PC-9 (cell line): ENCODE data around the gene IL1RAP. TPM values are rescaled to one million over a fixed set of nuclear protein-coding genes. Genes with fewer than 3 reads are reported as not detected.

ENCODE experiments used
- BruUV-seq: library from RNA; stranded (reverse); fragments of 400-500 nt; replicated peaks from 2 replicates; lab custom pipeline; 2021; lab: Mats Ljungman, UMichigan
- CTCF ChIA-PET: fragments of 300-600 bp; sonication (Branson Sonifier 250); formaldehyde crosslinking; loops from one replicate; lab custom pipeline; 2022; ENCODE audit warnings: antibody characterized with exemption; lab: Charles Lee
- POLR2A ChIA-PET: fragments of 300-600 bp; sonication (Branson Sonifier 250); formaldehyde crosslinking; loops from one replicate; lab custom pipeline; 2022; ENCODE audit warnings: antibody characterized with exemption; ENCODE audit not compliant: unreplicated experiment; lab: Charles Lee
- DNase-seq, 2 experiments: peaks; one replicate each; pipeline versions ENCODE4 v3.0.0 to v3.0.0-alpha.2; 2015 to 2022; ENCODE audit warnings: mixed read lengths in 1 of 2
- H2AFZ ChIP-seq: fragments of 200-600 bp; sonication (generic); 2 replicates; pipeline ENCODE4 v1.8.1; 2017; ENCODE audit warnings: antibody characterized with exemption
- H3F3A ChIP-seq: fragments of 200-600 bp; sonication (generic); 2 replicates; pipeline ENCODE4 v1.8.1; 2017; ENCODE audit warnings: antibody characterized with exemption, mild to moderate bottlenecking, low read depth; ENCODE audit not compliant: insufficient read depth
- H3K27ac ChIP-seq: fragments of 200-600 bp; sonication (generic); 2 replicates; pipeline ENCODE4 v1.6.1; 2016; ENCODE audit warnings: mixed run types
- H3K27me3 ChIP-seq: fragments of 200-600 bp; sonication (generic); 2 replicates; pipeline ENCODE4 v1.6.1; 2016; ENCODE audit warnings: low read depth, mixed run types; ENCODE audit not compliant: insufficient read depth
- H3K36me3 ChIP-seq: fragments of 200-600 bp; sonication (generic); 2 replicates; pipeline ENCODE4 v1.6.1; 2016; ENCODE audit warnings: low read depth, mixed run types
- H3K4me1 ChIP-seq: fragments of 200-600 bp; sonication (generic); replicated peaks from 2 replicates; pipeline ENCODE4 v1.6.1; 2016; ENCODE audit warnings: mixed run types; ENCODE audit not compliant: insufficient read depth
- H3K4me2 ChIP-seq: fragments of 200-600 bp; sonication (generic); 2 replicates; pipeline ENCODE4 v1.6.1; 2017; ENCODE audit warnings: mixed run types
- H3K4me3 ChIP-seq: fragments of 200-600 bp; sonication (generic); 2 replicates; pipeline ENCODE4 v1.6.1; 2016; ENCODE audit warnings: mixed run types
- H3K79me2 ChIP-seq: fragments of 200-600 bp; sonication (generic); 2 replicates; pipeline ENCODE4 v1.6.1; 2017; ENCODE audit warnings: low read depth, mixed run types
- H3K9me2 ChIP-seq: fragments of 200-600 bp; sonication (generic); 2 replicates; pipeline ENCODE4 v1.8.1; 2017; ENCODE audit warnings: mild to moderate bottlenecking; ENCODE audit not compliant: insufficient read depth
- H3K9me3 ChIP-seq: fragments of 200-600 bp; sonication (generic); 2 replicates; pipeline ENCODE4 v1.8.1; 2016; ENCODE audit warnings: low read depth; ENCODE audit not compliant: insufficient read depth
- H4K20me1 ChIP-seq: fragments of 200-600 bp; sonication (generic); 2 replicates; pipeline ENCODE4 v1.8.1; 2017; ENCODE audit not compliant: insufficient read depth
- CTCF ChIP-seq: fragments of 200-600 bp; sonication (generic); conservative IDR thresholded peaks from 2 replicates; pipeline ENCODE4 v1.6.1; 2017; ENCODE audit warnings: mixed run types, antibody characterized with exemption, mild to moderate bottlenecking, moderate library complexity
- EZH2 ChIP-seq: fragments of 200-600 bp; sonication (generic); IDR thresholded peaks from 2 replicates; pipeline ENCODE4 v1.8.0; 2017; ENCODE audit warnings: antibody characterized with exemption, low read depth
- intact Hi-C: fragments of 100-400 bp; cut with micrococcal nuclease; formaldehyde crosslinking; loops from one replicate; pipeline ENCODE4 v1.10.0; 2022; ENCODE audit not compliant: unreplicated experiment
- total RNA-seq: library from RNA; stranded (reverse); gene quantifications from 2 replicates; pipeline ENCODE4 v1.2.3, GENCODE V29; 2021

The IL1RAP gene
- total RNA-seq, 1 experiment from 2014 or later, result 13.3 TPM

DNA sequence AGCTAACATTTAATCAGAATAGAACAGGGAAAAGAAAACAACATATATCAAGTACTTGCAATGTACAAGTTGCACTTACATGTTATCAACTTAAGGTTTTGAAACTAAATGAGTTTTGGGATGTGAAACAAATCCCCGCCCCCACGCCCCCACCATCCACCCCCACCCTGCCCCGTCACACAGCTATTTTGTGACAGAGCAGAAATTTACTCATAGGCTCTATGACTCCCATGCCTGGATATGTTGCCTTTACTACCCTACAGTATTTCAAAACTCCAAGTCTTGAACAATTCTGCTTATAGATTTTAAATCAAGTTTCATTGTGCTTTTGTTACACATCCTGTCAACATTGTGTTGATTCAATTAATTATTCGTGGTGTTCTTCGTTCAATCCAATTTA lies 18.1 kb upstream of the IL1RAP start:
- BruUV-seq, result no TSS peak
- no peak for TF ChIP-seq CTCF
- TF ChIP-seq EZH2, result no peak
- intact Hi-C loops, result no loop called here
- H3K27me3 ChIP-seq, result no peaks in the 10 kb centered on the region
- DNase-seq, result no peak
- H3K9me3 ChIP-seq, result no peaks in the 10 kb centered on the region
- ChIA-PET CTCF (interaction anchor here (0.5 to 0.6 kb wide), 3 partner anchors 9 to 831 kb away, joined by 3 to 7 read pairs (median 3); no protein-coding TSS in a partner anchor), POLR2A (interaction anchor here (0.8 kb wide), 1 partner anchor 816 kb away, joined by 6 read pairs; no protein-coding TSS in a partner anchor)
- H3K79me2 ChIP-seq, result no peaks in the 10 kb centered on the region
- H3K4me2 ChIP-seq, result no peak overlapping the region
- no peak overlapping the region for H3K4me3 ChIP-seq
- no peak overlapping the region for H2AFZ ChIP-seq
- H4K20me1 ChIP-seq, result no peaks in the 10 kb centered on the region
- no peak overlapping the region for H3K27ac ChIP-seq
- peaks cover 8% of the 10 kb centered on the region; the same call in 1 of the 2 replicates for H3K4me1 ChIP-seq
- H3F3A ChIP-seq, result no peaks in the 10 kb centered on the region
- H3K36me3 ChIP-seq, result no peaks in the 10 kb centered on the region
- H3K9me2 ChIP-seq, result 0 out of 2 replicates have a peak, but pooled peaks cover 3% of the 10 kb centered on the region

DNA sequence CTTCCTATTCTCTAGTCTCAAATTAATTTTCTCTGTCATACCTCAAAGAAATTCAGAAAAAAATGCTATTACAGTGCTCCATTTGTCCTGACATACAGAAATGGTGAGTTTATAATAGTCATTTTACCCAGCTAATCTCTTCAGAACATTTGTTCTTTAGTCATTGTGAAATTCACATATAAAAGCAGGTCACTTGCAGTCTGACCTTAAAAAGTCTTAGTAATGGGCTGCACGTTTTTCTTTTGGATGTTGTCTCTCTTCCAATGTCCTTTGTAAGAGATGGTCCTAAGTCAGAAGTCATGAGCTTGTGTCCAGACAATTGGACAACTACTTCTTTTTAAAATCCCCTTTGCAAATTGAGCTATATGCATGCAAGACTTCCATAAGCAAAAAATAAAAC lies 17.0 kb upstream of the IL1RAP start:
- Histone ChIP-seq H3K27me3 (no peaks in the 10 kb centered on the region), H3K9me2 (0 out of 2 replicates have a peak, but pooled peaks cover 3% of the 10 kb centered on the region), H3K36me3 (no peaks in the 10 kb centered on the region), H3K27ac (no peak overlapping the region), H3K4me2 (no peak overlapping the region), H4K20me1 (no peaks in the 10 kb centered on the region), H2AFZ (no peak overlapping the region), H3K4me3 (no peak overlapping the region), H3K4me1 (peaks cover 2% of the 10 kb centered on the region; the same call in 1 of the 2 replicates), H3K9me3 (no peaks in the 10 kb centered on the region), H3F3A (no peaks in the 10 kb centered on the region), H3K79me2 (no peaks in the 10 kb centered on the region)
- intact Hi-C loops, result no loop called here
- no TSS peak for BruUV-seq
- POLR2A ChIA-PET, result interaction anchor here (0.6 kb wide), 1 partner anchor 66 kb away, joined by 4 read pairs; no protein-coding TSS in a partner anchor
- DNase-seq, result no peak
- CTCF ChIA-PET, result interaction anchor here (0.7 kb wide), 1 partner anchor 356 kb away, joined by 3 read pairs; no protein-coding TSS in a partner anchor
- TF ChIP-seq EZH2 (no peak), CTCF (no peak)

- no peaks in the 10 kb centered on the region for H4K20me1 ChIP-seq
- no peaks in the 10 kb centered on the region for H3K9me3 ChIP-seq
- DNase-seq, result no peak
- TF ChIP-seq EZH2 (no peak), CTCF (no peak)
- H3K4me3 ChIP-seq, result no peak overlapping the region
- no peaks in the 10 kb centered on the region for H3K36me3 ChIP-seq
- H3K9me2 ChIP-seq, result 0 out of 2 replicates have a peak, but pooled peaks cover 3% of the 10 kb centered on the region
- no peak overlapping the region for H3K27ac ChIP-seq
- ChIA-PET POLR2A (no interaction called here), CTCF (no interaction called here)
- no peak overlapping the region for H3K4me2 ChIP-seq
- BruUV-seq, result no TSS peak
- intact Hi-C loops, result no loop called here
- no peaks in the 10 kb centered on the region for H3F3A ChIP-seq
- no peaks in the 10 kb centered on the region for H3K27me3 ChIP-seq
- no peak overlapping the region for H2AFZ ChIP-seq
- no peaks in the 10 kb centered on the region for H3K79me2 ChIP-seq
- H3K4me1 ChIP-seq, result no peaks in the 10 kb centered on the region
Measured at GRCh38 chr3:190497811-190498210, 16.1 kb upstream of the IL1RAP start.
